Ovary (tissue), 3 donors: ENCODE measurements around the gene ASB6.

Experiments used
- CTCF ChIP-seq, 3 donors: fragments of 450-650 bp in 2 of 3; fragments of 200-600 bp in 1 of 3; IDR thresholded peaks; one replicate each; pipeline versions ENCODE4 v1.5.1 to v1.8.0; 2016 to 2022; ENCODE audit warnings: antibody characterized with exemption in 3 of 3, mild to moderate bottlenecking in 1 of 3
- POLR2A ChIP-seq: fragments of 450-650 bp; IDR thresholded peaks from one replicate; pipeline ENCODE4 v1.6.1; 2017; ENCODE audit warnings: antibody characterized with exemption, mild to moderate bottlenecking, moderate library complexity
- donor health status: DM: no; HTN: no; CAD: no.

GRCh38 chr9:129640871-129641749 is 841 bp downstream of the ASB6 start:
- TF ChIP-seq CTCF (IDR thresholded peaks at IDR 0.05) (no peak), POLR2A (no peak)
